Colonic mucosa (tissue), 4 donors: ENCODE data around the gene CACNA1A. TPM values are rescaled to one million over a fixed set of nuclear protein-coding genes. Genes with fewer than 3 reads are reported as not detected.

ENCODE experiments used
- DNase-seq: peaks from one replicate; pipeline ENCODE4 v3.0.0-alpha.2; 2020
- H3K27ac ChIP-seq: fragments of 200-600 bp; one replicate; pipeline ENCODE4 v1.8.0; 2021
- H3K27me3 ChIP-seq: fragments of 200-600 bp; one replicate; pipeline ENCODE4 v1.8.0; 2021
- H3K36me3 ChIP-seq: fragments of 200-600 bp; one replicate; pipeline ENCODE4 v1.8.0; 2021
- H3K4me1 ChIP-seq: fragments of 200-600 bp; one replicate; pipeline ENCODE4 v1.8.0; 2021; ENCODE audit warnings: mild to moderate bottlenecking
- H3K4me3 ChIP-seq: fragments of 200-600 bp; one replicate; pipeline ENCODE4 v1.8.0; 2021
- H3K9ac ChIP-seq, 2 donors: one replicate each; pipeline ENCODE4 v1.7.0; 2013; ENCODE audit warnings: control low read depth in 2 of 2, low read depth in 2 of 2, low read length in 2 of 2
- H3K9me3 ChIP-seq: fragments of 200-600 bp; one replicate; pipeline ENCODE4 v1.8.0; 2021
- CTCF ChIP-seq: fragments of 200-600 bp; IDR thresholded peaks from one replicate; pipeline ENCODE4 v1.8.0; 2022; ENCODE audit warnings: antibody characterized with exemption, mild to moderate bottlenecking
- intact Hi-C: fragments of 100-400 bp; cut with DNase I; formaldehyde crosslinking; loops from one replicate; pipeline ENCODE4 v1.14.1; 2022
- total RNA-seq, 2 donors: library from RNA; stranded (reverse); fragmentation: NEBNext Ultra II Directional in 1 of 2; extraction: Animal tissue kit (Norgen Biotek cat#: 25700) in 1 of 2; gene quantifications; one replicate each; pipeline ENCODE4 v1.2.1, GENCODE V29; 2021
- donor health status: healthy.
- donor health status: DM: no; HTN: no; CAD: no.
- donor health status: DM: no; HTN: no; CAD: no.

The CACNA1A gene
- total RNA-seq, 2 donors from 2014 or later = 4.9 to 6.1 TPM

GRCh38 chr19:13314761-13315160 is 191.5 kb downstream of the CACNA1A start:
- Histone ChIP-seq H3K9ac (no peak overlapping the region), H3K27me3 (no peaks in the 10 kb centered on the region), H3K4me1 (no peaks in the 10 kb centered on the region), H3K4me3 (no peak overlapping the region), H3K9me3 (no peaks in the 10 kb centered on the region), H3K36me3 (no peaks in the 10 kb centered on the region), H3K27ac (no peak overlapping the region)
- no peak for DNase-seq
- TF ChIP-seq CTCF = no peak
- intact Hi-C loops = no loop called here

- intact Hi-C loops = no loop called here
- Histone ChIP-seq H3K4me3 (no peak overlapping the region), H3K36me3 (no peaks in the 10 kb centered on the region), H3K9me3 (no peaks in the 10 kb centered on the region), H3K9ac (no peak overlapping the region), H3K27me3 (no peaks in the 10 kb centered on the region), H3K27ac (no peak overlapping the region), H3K4me1 (no peaks in the 10 kb centered on the region)
- TF ChIP-seq CTCF = no peak
- DNase-seq = no peak
Observed at GRCh38 chr19:13313875-13314274, 192.4 kb downstream of the CACNA1A start.

- Histone ChIP-seq H3K27me3 (no peaks in the 10 kb centered on the region), H3K4me3 (no peak overlapping the region), H3K27ac (no peak overlapping the region), H3K9me3 (no peaks in the 10 kb centered on the region), H3K9ac (no peak overlapping the region), H3K4me1 (no peaks in the 10 kb centered on the region), H3K36me3 (no peaks in the 10 kb centered on the region)
- intact Hi-C loops = no loop called here
- DNase-seq = no peak
- no peak for TF ChIP-seq CTCF
Observed at GRCh38 chr19:13309864-13310263, 196.4 kb downstream of the CACNA1A start.

GRCh38 chr19:13303381-13304129 is 202.7 kb downstream of the CACNA1A start:
- Histone ChIP-seq H3K4me3 (no peak overlapping the region), H3K9ac (no peak overlapping the region), H3K27ac (no peak overlapping the region), H3K9me3 (no peaks in the 10 kb centered on the region), H3K36me3 (no peaks in the 10 kb centered on the region), H3K27me3 (peaks cover 11% of the 10 kb centered on the region), H3K4me1 (no peaks in the 10 kb centered on the region)
- DNase-seq = no peak
- intact Hi-C loops = no loop called here
- TF ChIP-seq CTCF = no peak

GRCh38 chr19:13302526-13303270 is 203.6 kb downstream of the CACNA1A start:
- no peak overlapping the region for H3K9ac ChIP-seq
- no peak overlapping the region for H3K4me3 ChIP-seq
- H3K27me3 ChIP-seq = peaks cover 12% of the 10 kb centered on the region
- intact Hi-C loops = no loop called here
- TF ChIP-seq CTCF = no peak
- no peak for DNase-seq
- no peaks in the 10 kb centered on the region for H3K9me3 ChIP-seq
- H3K27ac ChIP-seq = no peak overlapping the region
- no peaks in the 10 kb centered on the region for H3K36me3 ChIP-seq
- no peaks in the 10 kb centered on the region for H3K4me1 ChIP-seq
